Activated CD4-positive, alpha-beta T cell treated with anti-CD3 and anti-CD28 coated beads, Interleukin-2, amount 10 ng/mL, durations not matched to agents 7 days and 5 days (primary cell): ENCODE measurements around the gene CLVS2. TPM values are rescaled to one million over a fixed set of nuclear protein-coding genes. Genes with fewer than 3 reads are reported as not detected.

Experiments
- CTCF ChIA-PET: fragments of 350-600 bp; sonication (Branson Sonifier 250); formaldehyde crosslinking; loops from one replicate; lab custom pipeline; 2021; ENCODE audit warnings: antibody characterized with exemption; lab: Charles Lee
- POLR2A ChIA-PET: fragments of 350-600 bp; sonication (Branson Sonifier 250); formaldehyde crosslinking; loops from one replicate; lab custom pipeline; 2021; ENCODE audit warnings: antibody characterized with exemption; lab: Charles Lee
- DNase-seq: peaks from one replicate; pipeline ENCODE4 v3.0.0-alpha.2; 2020
- H3K27ac Mint-ChIP-seq: one replicate; pipeline ENCODE4 v1.8.0; 2021; ENCODE audit warnings: mild to moderate bottlenecking, moderate library complexity, mixed read lengths
- H3K27me3 Mint-ChIP-seq: one replicate; pipeline ENCODE4 v1.8.0; 2021; ENCODE audit warnings: mixed read lengths
- H3K36me3 Mint-ChIP-seq: one replicate; pipeline ENCODE4 v1.8.0; 2021; ENCODE audit warnings: low read depth, mixed read lengths
- H3K4me1 Mint-ChIP-seq: one replicate; pipeline ENCODE4 v1.8.0; 2021; ENCODE audit warnings: mixed read lengths
- H3K4me3 Mint-ChIP-seq: one replicate; pipeline ENCODE4 v1.8.0; 2021; ENCODE audit warnings: mild to moderate bottlenecking, moderate library complexity, mixed read lengths
- H3K9me3 Mint-ChIP-seq: one replicate; pipeline ENCODE4 v1.8.0; 2021; ENCODE audit warnings: mixed read lengths
- total RNA-seq, 2 experiments: library from RNA; stranded (reverse); gene quantifications; one replicate each; pipeline ENCODE4 v1.2.3, GENCODE V29; 2021

CLVS2 gene
- total RNA-seq = not detected

- H3K27me3 Mint-ChIP-seq = peaks cover 34% of the 10 kb centered on the region
- H3K4me1 Mint-ChIP-seq = peaks cover 1% of the 10 kb centered on the region
- no peak within 1 kb of the TSS for H3K4me3 Mint-ChIP-seq
- CTCF ChIA-PET = no interaction called here
- no peak for DNase-seq
- no peak within 1 kb of the TSS for H3K27ac Mint-ChIP-seq
- no peaks in the 10 kb centered on the region for H3K36me3 Mint-ChIP-seq
- POLR2A ChIA-PET = no interaction called here
- H3K9me3 Mint-ChIP-seq = no peaks in the 10 kb centered on the region
These were observed at the start of gene CLVS2 for GRCh38 chr6:122995921-122996793. CLVS2 (plus strand) TSS chr6:122996235; CDS start chr6:122997778, 1,543 bp downstream.

GRCh38 chr6:122947355-122947754, 48.7 kb upstream of the CLVS2 start:
- Mint-ChIP-seq H3K4me3 (no peak overlapping the region), H3K9me3 (no peaks in the 10 kb centered on the region), H3K36me3 (no peaks in the 10 kb centered on the region), H3K4me1 (no peaks in the 10 kb centered on the region), H3K27me3 (no peaks in the 10 kb centered on the region), H3K27ac (no peak overlapping the region)
- no peak for DNase-seq
- ChIA-PET CTCF (interaction anchor here (0.6 kb wide), 1 partner anchor 319 kb away, joined by 3 read pairs; no protein-coding TSS in a partner anchor), POLR2A (no interaction called here)

GRCh38 chr6:122953766-122954165, 42.3 kb upstream of the CLVS2 start:
- Mint-ChIP-seq H3K36me3 (no peaks in the 10 kb centered on the region), H3K4me1 (no peaks in the 10 kb centered on the region), H3K4me3 (no peak overlapping the region), H3K27ac (no peak overlapping the region), H3K9me3 (peaks cover 12% of the 10 kb centered on the region), H3K27me3 (no peaks in the 10 kb centered on the region)
- ChIA-PET POLR2A (no interaction called here), CTCF (no interaction called here)
- no peak for DNase-seq

- Mint-ChIP-seq H3K4me1 (no peaks in the 10 kb centered on the region), H3K4me3 (no peak overlapping the region), H3K27ac (no peak overlapping the region), H3K27me3 (no peaks in the 10 kb centered on the region), H3K36me3 (no peaks in the 10 kb centered on the region), H3K9me3 (peaks cover 17% of the 10 kb centered on the region)
- CTCF ChIA-PET = no interaction called here
- POLR2A ChIA-PET = no interaction called here
- no peak for DNase-seq
These were observed 39.7 kb upstream of the CLVS2 start for GRCh38 chr6:122956376-122956775.

- H3K4me3 Mint-ChIP-seq = no peak overlapping the region
- DNase-seq = no peak
These were observed 33.9 kb upstream of the CLVS2 start for GRCh38 chr6:122962000-122962624.

GRCh38 chr6:122969999-122970533, 26.0 kb upstream of the CLVS2 start:
- Mint-ChIP-seq H3K4me3 (no peak overlapping the region), H3K4me1 (no peaks in the 10 kb centered on the region), H3K27me3 (no peaks in the 10 kb centered on the region), H3K9me3 (no peaks in the 10 kb centered on the region), H3K36me3 (no peaks in the 10 kb centered on the region), H3K27ac (no peak overlapping the region)
- no peak for DNase-seq
- CTCF ChIA-PET = no interaction called here
- POLR2A ChIA-PET = no interaction called here

More at GRCh38 chr6:122962000-122962624, 33.9 kb upstream of the CLVS2 start:
- ChIA-PET CTCF (no interaction called here), POLR2A (no interaction called here)
- Mint-ChIP-seq H3K27ac (no peak overlapping the region), H3K9me3 (peaks cover 8% of the 10 kb centered on the region), H3K36me3 (no peaks in the 10 kb centered on the region), H3K4me1 (no peaks in the 10 kb centered on the region), H3K27me3 (no peaks in the 10 kb centered on the region)

GRCh38 chr6:122977180-122977579, 18.9 kb upstream of the CLVS2 start:
- Mint-ChIP-seq H3K4me3 (no peak overlapping the region), H3K4me1 (no peaks in the 10 kb centered on the region), H3K36me3 (no peaks in the 10 kb centered on the region), H3K9me3 (no peaks in the 10 kb centered on the region), H3K27me3 (no peaks in the 10 kb centered on the region), H3K27ac (no peak overlapping the region)
- CTCF ChIA-PET = no interaction called here
- DNase-seq = no peak
- POLR2A ChIA-PET = no interaction called here

GRCh38 chr6:122984393-122984792, 11.6 kb upstream of the CLVS2 start:
- no peaks in the 10 kb centered on the region for H3K4me1 Mint-ChIP-seq
- no peak for DNase-seq
- no peaks in the 10 kb centered on the region for H3K36me3 Mint-ChIP-seq
- no peak overlapping the region for H3K4me3 Mint-ChIP-seq
- H3K27me3 Mint-ChIP-seq = no peaks in the 10 kb centered on the region
- POLR2A ChIA-PET = no interaction called here
- CTCF ChIA-PET = interaction anchor here (0.8 kb wide), 1 partner anchor 33 kb away, joined by 3 read pairs; no protein-coding TSS in a partner anchor
- H3K9me3 Mint-ChIP-seq = peaks cover 3% of the 10 kb centered on the region
- no peak overlapping the region for H3K27ac Mint-ChIP-seq

- H3K27ac Mint-ChIP-seq = no peak overlapping the region
- H3K4me3 Mint-ChIP-seq = no peak overlapping the region
- H3K9me3 Mint-ChIP-seq = no peaks in the 10 kb centered on the region
- no peaks in the 10 kb centered on the region for H3K36me3 Mint-ChIP-seq
- H3K27me3 Mint-ChIP-seq = peaks cover 34% of the 10 kb centered on the region
- POLR2A ChIA-PET = no interaction called here
- peaks cover 1% of the 10 kb centered on the region for H3K4me1 Mint-ChIP-seq
- DNase-seq = no peak
- CTCF ChIA-PET = interaction anchor here (0.5 kb wide), 1 partner anchor 48 kb away, joined by 3 read pairs; no protein-coding TSS in a partner anchor
These were observed 1.8 kb upstream of the CLVS2 start for GRCh38 chr6:122994256-122994655.

GRCh38 chr6:122996794-122997505, 915 bp downstream of the CLVS2 start:
- peaks cover 1% of the 10 kb centered on the region for H3K4me1 Mint-ChIP-seq
- peaks cover 36% of the 10 kb centered on the region for H3K27me3 Mint-ChIP-seq
- no peak for DNase-seq
- ChIA-PET POLR2A (no interaction called here), CTCF (no interaction called here)
- no peak overlapping the region for H3K4me3 Mint-ChIP-seq
- H3K36me3 Mint-ChIP-seq = no peaks in the 10 kb centered on the region
- no peaks in the 10 kb centered on the region for H3K9me3 Mint-ChIP-seq
- H3K27ac Mint-ChIP-seq = no peak overlapping the region

GRCh38 chr6:122997541-122998150, 1.6 kb downstream of the CLVS2 start:
- Mint-ChIP-seq H3K36me3 (no peaks in the 10 kb centered on the region), H3K27me3 (peaks cover 36% of the 10 kb centered on the region), H3K9me3 (no peaks in the 10 kb centered on the region), H3K4me1 (peaks cover 1% of the 10 kb centered on the region), H3K27ac (no peak overlapping the region), H3K4me3 (no peak overlapping the region)
- ChIA-PET CTCF (no interaction called here), POLR2A (no interaction called here)
- DNase-seq = no peak

GRCh38 chr6:122998403-122998975, 2.5 kb downstream of the CLVS2 start:
- peaks cover 1% of the 10 kb centered on the region for H3K4me1 Mint-ChIP-seq

More at GRCh38 chr6:122998403-122998975, 2.5 kb downstream of the CLVS2 start:
- Mint-ChIP-seq H3K4me3 (no peak overlapping the region), H3K9me3 (no peaks in the 10 kb centered on the region), H3K27ac (no peak overlapping the region), H3K36me3 (no peaks in the 10 kb centered on the region), H3K27me3 (peaks cover 36% of the 10 kb centered on the region)
- ChIA-PET POLR2A (no interaction called here), CTCF (no interaction called here)
- no peak for DNase-seq
